Measurements from ENCODE around the gene SYNPO. TPM values are rescaled to one million over a fixed set of nuclear protein-coding genes. Genes with fewer than 3 reads are reported as not detected.

Gene SYNPO
- polyA plus RNA-seq, 1 donor (not counting 4 experiments of a cell fraction or from before 2014, with no cell fraction given) = 6.0 TPM

GRCh38 chr5:150639751-150640150 is 709 bp upstream of the SYNPO start:
- no peaks in the 10 kb centered on the region for H3K79me2 ChIP-seq (ENCODE audit: control insufficient read depth, insufficient read depth, low read length)
- H3K36me3 ChIP-seq (ENCODE audit: control insufficient read depth in 2 of 2, extremely low read depth in 1 of 2, insufficient read depth in 2 of 2, low read length in 2 of 2) = no peaks in the 10 kb centered on the region
- peak overlapping the region in 1 of 3 experiments; percentile 36 for H3K4me3 ChIP-seq (ENCODE audit: control insufficient read depth in 2 of 3, extremely low read depth in 1 of 3, insufficient read depth in 2 of 3, low read depth in 1 of 3, low read length in 3 of 3)
- H3K9ac ChIP-seq (ENCODE audit: control insufficient read depth, extremely low read depth, insufficient read depth, low read length) = peak overlapping the region; percentile 69
- no peak overlapping the region for H2AFZ ChIP-seq (ENCODE audit: control insufficient read depth, low read length)
- peak overlapping the region; percentile 85 for H3K27ac ChIP-seq (ENCODE audit: control insufficient read depth, insufficient read depth, low read length)
- DNase-seq (ENCODE audit: low read depth, low spot score) (no peak), FAIRE-seq (no peak)
- H3K4me1 ChIP-seq (ENCODE audit: control insufficient read depth, extremely low read depth, insufficient read depth, low read length) = peaks cover 94% of the 10 kb centered on the region
- H4K20me1 ChIP-seq (ENCODE audit: control insufficient read depth, extremely low read depth, insufficient read depth, low read length) = no peaks in the 10 kb centered on the region
- H3K9me1 ChIP-seq (ENCODE audit: control insufficient read depth, extremely low read depth, insufficient read depth, low read length) = no peaks in the 10 kb centered on the region
- H3K4me2 ChIP-seq (ENCODE audit: control insufficient read depth, extremely low read depth, insufficient read depth, low read depth, low read length) = peak overlapping the region; percentile 70
- no peaks in the 10 kb centered on the region for H3K27me3 ChIP-seq (ENCODE audit: control insufficient read depth, extremely low read depth, insufficient read depth, low read length)
- dilution Hi-C loops (cut with MboI; ENCODE audit: extremely low pct_ligation_motif_present, low sequenced_read_pairs) = no loop called here
- no peaks in the 10 kb centered on the region for H3K9me3 ChIP-seq (ENCODE audit: control insufficient read depth, low read depth, low read length)
- no peak for TF ChIP-seq EZH2 (IDR thresholded peaks at IDR 0.05; ENCODE audit: low read length)
- no peak for TF ChIP-seq CTCF (optimal IDR thresholded peaks at IDR 0.05 in 1 of 3, IDR thresholded peaks at IDR 0.05 in 1 of 3, conservative IDR thresholded peaks at IDR 0.05 in 1 of 3; ENCODE audit: extremely low read depth in 1 of 3, insufficient read depth in 2 of 3, low read length in 3 of 3)

- peak overlapping the region; percentile 19 to 49 (median 48) for H3K4me3 ChIP-seq (ENCODE audit: control insufficient read depth in 2 of 3, extremely low read depth in 1 of 3, insufficient read depth in 2 of 3, low read depth in 1 of 3, low read length in 3 of 3)
- no peaks in the 10 kb centered on the region for H3K9me1 ChIP-seq (ENCODE audit: control insufficient read depth, extremely low read depth, insufficient read depth, low read length)
- H3K27ac ChIP-seq (ENCODE audit: control insufficient read depth, insufficient read depth, low read length) = peak overlapping the region; percentile 85
- H3K4me1 ChIP-seq (ENCODE audit: control insufficient read depth, extremely low read depth, insufficient read depth, low read length) = peaks cover 88% of the 10 kb centered on the region
- H3K79me2 ChIP-seq (ENCODE audit: control insufficient read depth, insufficient read depth, low read length) = no peaks in the 10 kb centered on the region
- H4K20me1 ChIP-seq (ENCODE audit: control insufficient read depth, extremely low read depth, insufficient read depth, low read length) = no peaks in the 10 kb centered on the region
- DNase-seq (ENCODE audit: low read depth, low spot score) (no peak), FAIRE-seq (no peak)
- no peaks in the 10 kb centered on the region for H3K36me3 ChIP-seq (ENCODE audit: control insufficient read depth in 2 of 2, extremely low read depth in 1 of 2, insufficient read depth in 2 of 2, low read length in 2 of 2)
- peak overlapping the region; percentile 3 for H2AFZ ChIP-seq (ENCODE audit: control insufficient read depth, low read length)
- peak overlapping the region; percentile 70 for H3K4me2 ChIP-seq (ENCODE audit: control insufficient read depth, extremely low read depth, insufficient read depth, low read depth, low read length)
- peak overlapping the region; percentile 69 for H3K9ac ChIP-seq (ENCODE audit: control insufficient read depth, extremely low read depth, insufficient read depth, low read length)
- no peaks in the 10 kb centered on the region for H3K27me3 ChIP-seq (ENCODE audit: control insufficient read depth, extremely low read depth, insufficient read depth, low read length)
- H3K9me3 ChIP-seq (ENCODE audit: control insufficient read depth, low read depth, low read length) = no peaks in the 10 kb centered on the region
- TF ChIP-seq CTCF (optimal IDR thresholded peaks at IDR 0.05 in 1 of 3, IDR thresholded peaks at IDR 0.05 in 1 of 3, conservative IDR thresholded peaks at IDR 0.05 in 1 of 3; ENCODE audit: extremely low read depth in 1 of 3, insufficient read depth in 2 of 3, low read length in 3 of 3) (no peak), EZH2 (IDR thresholded peaks at IDR 0.05; ENCODE audit: low read length) (no peak)
- dilution Hi-C loops (cut with MboI; ENCODE audit: extremely low pct_ligation_motif_present, low sequenced_read_pairs) = no loop called here
These were observed 628 bp downstream of the SYNPO start for GRCh38 chr5:150641006-150641570.
